HepG2 (cell line): ENCODE results near the gene GHRH. TPM values are rescaled to one million over a fixed set of nuclear protein-coding genes. Genes with fewer than 3 reads are reported as not detected.

Experiments
- ATAC-seq: fragments of 200-7000 bp; cut with Tn5 transposase; 3 replicates; pipeline ENCODE4 v1.9.1; 2020; ENCODE audit warnings: mild to moderate bottlenecking, moderate library complexity
- BruUV-seq: library from RNA; stranded (reverse); fragments of 400-500 nt; replicated peaks from 2 replicates; lab custom pipeline; 2021; lab: Mats Ljungman, UMichigan
- CTCF ChIA-PET: fragments of 300-600 bp; formaldehyde crosslinking; extraction: SDS; loops from one replicate; lab custom pipeline; 2021; ENCODE audit warnings: low total read pairs, inconsistent platforms, low intra/inter-chr PET ratio; lab: Yijun Ruan, JAX
- POLR2A ChIA-PET: fragments of 350-600 bp; sonication (Branson Sonifier 250); formaldehyde crosslinking; loops from one replicate; lab custom pipeline; 2020; ENCODE audit warnings: antibody characterized with exemption, inconsistent platforms; lab: Yijun Ruan, JAX
- DNase-seq: peaks from one replicate; pipeline ENCODE4 v3.0.0-alpha.2; 2015; ENCODE audit warnings: low spot score
- FAIRE-seq: peaks from 3 replicates; lab custom pipeline; 2011; peaks lifted over from hg19 to GRCh38; lab: Jason Lieb, UNC
- H2AFZ ChIP-seq: one replicate; pipeline ENCODE4 v1.6.1; 2011; ENCODE audit warnings: low read length, inconsistent platforms
- H3K27ac ChIP-seq: fragments of 300-600 bp; 3 replicates; pipeline ENCODE4 v1.8.0; 2011; ENCODE audit warnings: mixed run types, mild to moderate bottlenecking, mixed read lengths, low read length, inconsistent platforms; ENCODE audit not compliant: insufficient read depth; ENCODE audit errors: extremely low read length
- H3K27me3 ChIP-seq, 2 experiments: fragments of 200-600 bp in 1 of 2; 2 replicates in 1 of 2; 3 replicates in 1 of 2; pipeline versions ENCODE4 v1.6.0 to v1.8.0; 2011; ENCODE audit warnings: low read length in 2 of 2, mild to moderate bottlenecking in 2 of 2, moderate library complexity in 2 of 2, inconsistent platforms in 1 of 2; ENCODE audit not compliant: insufficient read depth in 2 of 2, control insufficient read depth in 1 of 2
- H3K36me3 ChIP-seq, 2 experiments: fragments of 200-600 bp in 1 of 2; replicated peaks in 1 of 2; 2 replicates in 1 of 2; 3 replicates in 1 of 2; pipeline versions ENCODE4 v1.5.1 to v1.8.0; 2011; ENCODE audit warnings: low read length in 2 of 2, inconsistent platforms in 1 of 2; ENCODE audit not compliant: insufficient read depth in 2 of 2, control insufficient read depth in 1 of 2
- H3K4me1 ChIP-seq: 2 replicates; pipeline ENCODE4 v1.5.1; 2012; ENCODE audit warnings: low read length, inconsistent platforms; ENCODE audit not compliant: insufficient read depth
- H3K4me2 ChIP-seq: 2 replicates; pipeline ENCODE4 v1.6.0; 2011; ENCODE audit warnings: low read depth, low read length, inconsistent platforms
- H3K4me3 ChIP-seq, 3 experiments: fragments of 200-600 bp in 1 of 3; sonication (generic), shearing (Covaris generic) in 1 of 3; replicated peaks in 1 of 3; 2 replicates each; pipeline ENCODE4 v1.5.1; 2011 to 2016; ENCODE audit warnings: low read length in 3 of 3, inconsistent platforms in 2 of 3, low read depth in 2 of 3, mild to moderate bottlenecking in 2 of 3, control low read depth in 1 of 3, mixed read lengths in 1 of 3; ENCODE audit not compliant: insufficient read depth in 1 of 3
- H3K79me2 ChIP-seq: one replicate; pipeline ENCODE4 v1.6.1; 2011; ENCODE audit warnings: low read length, inconsistent platforms; ENCODE audit not compliant: insufficient read depth
- H3K9ac ChIP-seq: 2 replicates; pipeline ENCODE4 v1.6.0; 2011; ENCODE audit warnings: mild to moderate bottlenecking, low read depth, low read length, inconsistent platforms; ENCODE audit not compliant: insufficient read depth
- H3K9me3 ChIP-seq: 2 replicates; pipeline ENCODE4 v1.5.1; 2012; ENCODE audit warnings: mild to moderate bottlenecking, low read length
- H4K20me1 ChIP-seq: 2 replicates; pipeline ENCODE4 v1.6.0; 2011; ENCODE audit warnings: inconsistent platforms, mild to moderate bottlenecking, low read length, moderate library complexity; ENCODE audit not compliant: insufficient read depth
- CHCHD3 ChIP-seq: sonication (generic); formaldehyde crosslinking; IDR thresholded peaks from 2 replicates; pipeline ENCODE4 v1.8.0; 2022; ENCODE audit warnings: mild to moderate bottlenecking, missing genetic modification reagents, moderate library complexity
- GMEB2 ChIP-seq: IDR thresholded peaks from 2 replicates; pipeline ENCODE4 v1.6.1; 2016; ENCODE audit warnings: missing biosample characterization, missing genetic modification reagents, low read depth
- ZBTB3 ChIP-seq: sonication (generic); formaldehyde crosslinking; IDR thresholded peaks from 2 replicates; pipeline ENCODE4 v1.4.0; 2020; ENCODE audit warnings: low read depth, mild to moderate bottlenecking, moderate library complexity, missing genetic modification reagents, borderline replicate concordance
- ZNF503 ChIP-seq: sonication (generic); formaldehyde crosslinking; IDR thresholded peaks from 2 replicates; pipeline ENCODE4 v1.4.0; 2020; ENCODE audit warnings: missing genetic modification reagents
- ZNF543 ChIP-seq: sonication (generic); formaldehyde crosslinking; IDR thresholded peaks from 2 replicates; pipeline ENCODE4 v1.4.0; 2020; ENCODE audit warnings: mild to moderate bottlenecking, missing genetic modification reagents
- WGBS: methylation state at CpG from one replicate; pipeline ENCODE4 v1.1.6; 2017; ENCODE audit warnings: low lambda C conversion rate; 5-methylcytosine and 5-hydroxymethylcytosine counted together
- in situ Hi-C: cut with HindIII; loops from 2 replicates; pipeline ENCODE4 v1.10.0; 2017; ENCODE audit warnings: low pct_unique_long_range_greater_than_20kb; ENCODE audit not compliant: extremely low pct_ligation_motif_present
- intact Hi-C: fragments of 100-400 bp; cut with micrococcal nuclease; formaldehyde crosslinking; loops from one replicate; pipeline ENCODE4 v1.10.0; 2022; ENCODE audit not compliant: unreplicated experiment
- polyA plus RNA-seq, 8 experiments: library from polyadenylated mRNA; depleted of rRNA in 3 of 8; stranded (reverse) in 7 of 8; unstranded in 1 of 8; fragments of >200 nt; fragmentation: Illumina TruSeq in 4 of 8; extraction: Trizol in 4 of 8; gene quantifications; 2 replicates each; pipeline versions ENCODE4 v1.2.1 to v1.2.3, GENCODE V29; 2011 to 2016; ENCODE audit warnings: low read depth in 4 of 8, missing spikeins in 1 of 8, mixed read lengths in 1 of 8; ENCODE audit not compliant: insufficient read depth in 1 of 8
- total RNA-seq, 5 experiments: library from RNA; depleted of rRNA; stranded (reverse); fragments of >200 nt; fragmentation: Illumina TruSeq; extraction: Trizol; gene quantifications; 2 replicates each; pipeline ENCODE4 v1.2.3, GENCODE V29; 2016; ENCODE audit warnings: low read depth in 1 of 5

The GHRH gene
- total and polyA plus RNA-seq, 2 of the 13 experiments (the other 11 are each of a cell fraction or from before 2014, with no cell fraction given) = not detected

- ATAC-seq (no peak), FAIRE-seq (no peak), DNase-seq (no peak)
- no peaks in the 10 kb centered on the region for H3K9me3 ChIP-seq
- intact Hi-C loops (no loop called here), in situ Hi-C loops (no loop called here)
- H3K36me3 ChIP-seq = no peaks in the 10 kb centered on the region
- no TSS peak for BruUV-seq
- 87% methylated on average over 2 of the region's 2 CpGs for WGBS
- H3K4me1 ChIP-seq = peaks cover 7% of the 10 kb centered on the region; the same call in 1 of the 2 replicates
- no peak overlapping the region for H2AFZ ChIP-seq
- ChIA-PET POLR2A (no interaction called here), CTCF (no interaction called here)
- TF ChIP-seq CHCHD3 (CRISPR knock-in tag) (no peak), ZNF503 (CRISPR knock-in tag) (no peak), GMEB2 (no peak), ZBTB3 (CRISPR knock-in tag) (no peak), ZNF543 (CRISPR knock-in tag) (no peak)
- no peaks in the 10 kb centered on the region for H3K79me2 ChIP-seq
- no peak overlapping the region for H3K4me2 ChIP-seq
- no peak overlapping the region for H3K4me3 ChIP-seq
- H3K27me3 ChIP-seq = peaks cover 2 to 4% of the 10 kb centered on the region in 2 experiments; a peak in 2 of 5 replicates
- no peaks in the 10 kb centered on the region for H4K20me1 ChIP-seq
- H3K27ac ChIP-seq = no peak overlapping the region
- no peak overlapping the region for H3K9ac ChIP-seq
These were observed 12.3 kb downstream of the GHRH start for GRCh38 chr20:37249304-37249703.
